ENCODE measurements around the gene INTS12.

INTS12 gene

GRCh38 chr4:105683038-105683437 is 25.5 kb downstream of the INTS12 start:
- no peak for DNase-seq (ENCODE audit: low read depth)

GRCh38 chr4:105679186-105679585 is 29.3 kb downstream of the INTS12 start:
- DNase-seq (ENCODE audit: low read depth): no peak

- no peak for DNase-seq (ENCODE audit: low read depth)
Measured at GRCh38 chr4:105677709-105678108, 30.8 kb downstream of the INTS12 start.

- no peak for DNase-seq (ENCODE audit: low read depth)
Measured at GRCh38 chr4:105674011-105674410, 34.5 kb downstream of the INTS12 start.

- DNase-seq (ENCODE audit: low read depth): no peak
Measured at GRCh38 chr4:105671301-105671700, 37.2 kb downstream of the INTS12 start.

- DNase-seq (ENCODE audit: low read depth): no peak
Measured at GRCh38 chr4:105670684-105671083, 37.8 kb downstream of the INTS12 start.

GRCh38 chr4:105666693-105667092 is 41.8 kb downstream of the INTS12 start:
- DNase-seq (ENCODE audit: low read depth): no peak

- DNase-seq (ENCODE audit: low read depth): no peak
Measured at GRCh38 chr4:105662935-105663675, 45.4 kb downstream of the INTS12 start.

GRCh38 chr4:105661028-105661427 is 47.5 kb downstream of the INTS12 start:
- DNase-seq (ENCODE audit: low read depth): no peak

GRCh38 chr4:105659190-105659589 is 49.3 kb downstream of the INTS12 start:
- DNase-seq (ENCODE audit: low read depth): no peak

- no peak for DNase-seq (ENCODE audit: low read depth)
Measured at GRCh38 chr4:105657117-105657765, 51.2 kb downstream of the INTS12 start.

GRCh38 chr4:105652286-105652888 is 56.1 kb downstream of the INTS12 start:
- DNase-seq (ENCODE audit: low read depth): no peak

- no peak for DNase-seq (ENCODE audit: low read depth)
Measured at GRCh38 chr4:105651884-105652283, 56.6 kb downstream of the INTS12 start.

- no peak for DNase-seq (ENCODE audit: low read depth)
Measured at GRCh38 chr4:105650190-105650589, 58.3 kb downstream of the INTS12 start.

GRCh38 chr4:105645440-105645839 is 63.0 kb downstream of the INTS12 start:
- DNase-seq (ENCODE audit: low read depth): no peak

- no peak for DNase-seq (ENCODE audit: low read depth)
Measured at GRCh38 chr4:105644257-105644656, 64.2 kb downstream of the INTS12 start.

- DNase-seq (ENCODE audit: low read depth): no peak
Measured at GRCh38 chr4:105641845-105642244, 66.6 kb downstream of the INTS12 start.

GRCh38 chr4:105637408-105638176 is 70.9 kb downstream of the INTS12 start:
- no peak for DNase-seq (ENCODE audit: low read depth)

- DNase-seq (ENCODE audit: low read depth): no peak
Measured at GRCh38 chr4:105634402-105635080, 73.9 kb downstream of the INTS12 start.

- DNase-seq (ENCODE audit: low read depth): no peak
Measured at GRCh38 chr4:105633241-105633640, 75.2 kb downstream of the INTS12 start.
